Endothelial cell of umbilical vein (primary cell): ENCODE measurements around the gene SLC46A2. TPM values are rescaled to one million over a fixed set of nuclear protein-coding genes. Genes with fewer than 3 reads are reported as not detected.

Experiments used
- BruUV-seq: library from RNA; stranded (reverse); fragments of 400-500 nt; replicated peaks from 2 replicates; lab custom pipeline; 2021; lab: Mats Ljungman, UMichigan
- CTCF ChIA-PET: fragments of 300-600, 350-600 bp; sonication (Branson Sonifier 250); formaldehyde crosslinking; loops from one replicate; lab custom pipeline; 2021; ENCODE audit warnings: antibody characterized with exemption, inconsistent platforms; lab: Charles Lee
- POLR2A ChIA-PET: fragments of 300-600, 350-600 bp; sonication (Branson Sonifier 250); formaldehyde crosslinking; loops from one replicate; lab custom pipeline; 2021; ENCODE audit warnings: antibody characterized with exemption, inconsistent platforms; lab: Charles Lee
- DNase-seq: peaks from one replicate; pipeline ENCODE4 v3.0.0-alpha.2; 2011; ENCODE audit warnings: low read depth, low spot score
- FAIRE-seq: peaks from 2 replicates; lab custom pipeline; 2011; peaks lifted over from hg19 to GRCh38; lab: Jason Lieb, UNC
- H2AFZ ChIP-seq: 2 replicates; pipeline ENCODE4 v1.6.0; 2012; ENCODE audit warnings: low read depth, low read length, control low read depth, inconsistent platforms
- H3K27ac ChIP-seq: 2 replicates; pipeline ENCODE4 v1.5.1; 2011; ENCODE audit warnings: low read depth, mild to moderate bottlenecking, control low read depth, low read length, moderate library complexity; ENCODE audit not compliant: insufficient read depth
- H3K27me3 ChIP-seq, 2 experiments: 2 replicates each; pipeline versions ENCODE4 v1.6.0 to v1.6.1; 2011; ENCODE audit warnings: low read length in 2 of 2, mixed read lengths in 1 of 2; ENCODE audit not compliant: control insufficient read depth in 2 of 2, insufficient read depth in 2 of 2
- H3K36me3 ChIP-seq, 2 experiments: 2 replicates in 1 of 2; 3 replicates in 1 of 2; pipeline ENCODE4 v1.5.1; 2011; ENCODE audit warnings: low read length in 2 of 2, mild to moderate bottlenecking in 1 of 2, moderate library complexity in 1 of 2; ENCODE audit not compliant: control insufficient read depth in 2 of 2, insufficient read depth in 2 of 2; ENCODE audit errors: extremely low read depth in 1 of 2
- H3K4me1 ChIP-seq: 3 replicates; pipeline ENCODE4 v1.5.1; 2011; ENCODE audit warnings: mild to moderate bottlenecking, low read length; ENCODE audit not compliant: control insufficient read depth, insufficient read depth; ENCODE audit errors: extremely low read depth
- H3K4me2 ChIP-seq: 2 replicates; pipeline ENCODE4 v1.6.1; 2011; ENCODE audit warnings: low read length, control low read depth, mixed read lengths; ENCODE audit not compliant: insufficient read depth
- H3K4me3 ChIP-seq, 3 experiments: fragments of 200-600 bp in 1 of 3; sonication (generic), shearing (Covaris generic) in 1 of 3; replicated peaks in 1 of 3; 2 replicates each; pipeline ENCODE4 v1.5.1; 2011 to 2016; ENCODE audit warnings: control low read depth in 3 of 3, low read length in 3 of 3, mild to moderate bottlenecking in 2 of 3, inconsistent platforms in 1 of 3, low read depth in 1 of 3, moderate library complexity in 1 of 3; ENCODE audit not compliant: insufficient read depth in 1 of 3
- H3K79me2 ChIP-seq: 2 replicates; pipeline ENCODE4 v1.6.0; 2012; ENCODE audit warnings: low read length, inconsistent platforms; ENCODE audit not compliant: control insufficient read depth, insufficient read depth
- H3K9ac ChIP-seq: replicated peaks from 2 replicates; pipeline ENCODE3; 2011; ENCODE audit warnings: low read length, control low read depth; ENCODE audit not compliant: insufficient read depth; ENCODE audit errors: extremely low read depth
- H3K9me1 ChIP-seq: replicated peaks from 3 replicates; pipeline ENCODE4 v1.6.0; 2011; ENCODE audit warnings: mild to moderate bottlenecking, low read length; ENCODE audit not compliant: control insufficient read depth, insufficient read depth; ENCODE audit errors: extremely low read depth
- H3K9me3 ChIP-seq: replicated peaks from 2 replicates; pipeline ENCODE4 v1.5.1; 2012; ENCODE audit warnings: low read length, inconsistent platforms; ENCODE audit not compliant: control insufficient read depth, insufficient read depth
- H4K20me1 ChIP-seq: replicated peaks from 2 replicates; pipeline ENCODE3; 2011; ENCODE audit warnings: mild to moderate bottlenecking, low read length; ENCODE audit not compliant: control insufficient read depth, insufficient read depth; ENCODE audit errors: extremely low read depth
- CTCF ChIP-seq, 2 donors: IDR thresholded peaks; 1 replicate in 1 of 2; 2 replicates in 1 of 2; pipeline ENCODE4 v1.5.1; 2011; ENCODE audit warnings: low read length in 2 of 2, mild to moderate bottlenecking in 2 of 2, moderate library complexity in 2 of 2, control low read depth in 1 of 2, inconsistent platforms in 1 of 2, low read depth in 1 of 2; ENCODE audit not compliant: insufficient read depth in 1 of 2; ENCODE audit errors: extremely low read depth in 1 of 2
- EZH2 ChIP-seq: IDR thresholded peaks from 2 replicates; pipeline ENCODE4 v1.6.1; 2012; ENCODE audit warnings: borderline replicate concordance, low read depth, mild to moderate bottlenecking, moderate library complexity, low read length, inconsistent platforms; ENCODE audit not compliant: severe bottlenecking
- FOS ChIP-seq: IDR thresholded peaks from 2 replicates; pipeline ENCODE4 v1.6.1; 2011; ENCODE audit warnings: mild to moderate bottlenecking, low read length, moderate library complexity, borderline replicate concordance; ENCODE audit not compliant: insufficient read depth
- GATA2 ChIP-seq: IDR thresholded peaks from 2 replicates; pipeline ENCODE4 v1.7.0; 2011; ENCODE audit warnings: low read depth, mild to moderate bottlenecking, moderate library complexity, mixed read lengths, low read length; ENCODE audit not compliant: insufficient read length, insufficient read depth
- JUN ChIP-seq: IDR thresholded peaks from 2 replicates; pipeline ENCODE4 v1.6.1; 2011; ENCODE audit warnings: borderline replicate concordance, low read depth; ENCODE audit not compliant: insufficient read length, insufficient read depth
- MAX ChIP-seq: IDR thresholded peaks from 2 replicates; pipeline ENCODE4 v1.6.1; 2011; ENCODE audit not compliant: insufficient read depth, insufficient read length
- MYC ChIP-seq: IDR thresholded peaks from one replicate; pipeline ENCODE4 v1.6.1; 2011; ENCODE audit warnings: mild to moderate bottlenecking, low read depth, low read length
- POLR2A ChIP-seq: IDR thresholded peaks from 2 replicates; pipeline ENCODE4 v1.6.1; 2012; ENCODE audit warnings: low read depth, mild to moderate bottlenecking, control low read depth, low read length
- POLR2AphosphoS5 ChIP-seq: IDR thresholded peaks from 2 replicates; pipeline ENCODE4 v1.6.1; 2012; ENCODE audit warnings: low read depth, mild to moderate bottlenecking, control low read depth, low read length, moderate library complexity; ENCODE audit not compliant: insufficient read depth
- dilution Hi-C: fragments of 300-500 bp; cut with MboI; formaldehyde crosslinking; loops from one replicate; pipeline ENCODE4 v1.15.0; 2019; ENCODE audit warnings: low sequenced_read_pairs; ENCODE audit not compliant: extremely low pct_ligation_motif_present
- intact Hi-C: fragments of 100-400 bp; cut with micrococcal nuclease; formaldehyde crosslinking; loops from one replicate; pipeline ENCODE4 v1.10.0; 2022
- polyA plus RNA-seq, 4 experiments: library from polyadenylated mRNA; depleted of rRNA in 3 of 4; stranded (reverse) in 3 of 4; unstranded in 1 of 4; fragments of >200 nt; gene quantifications; 2 replicates each; pipeline versions ENCODE4 v1.2.1 to v1.2.3, GENCODE V29; 2011 to 2012; ENCODE audit warnings: missing spikeins in 1 of 4
- total RNA-seq: library from RNA; stranded (reverse); gene quantifications from 2 replicates; pipeline ENCODE4 v1.2.3, GENCODE V29; 2021

SLC46A2 gene
- total and polyA plus RNA-seq, 2 donors (not counting 3 experiments of a cell fraction or from before 2014, with no cell fraction given): not detected

- H3K4me2 ChIP-seq: no peak overlapping the region
- TF ChIP-seq JUN (no peak), MYC (no peak), FOS (no peak), GATA2 (no peak), POLR2AphosphoS5 (no peak), CTCF (IDR thresholded peaks at IDR 0.05; ENCODE audit: extremely low read depth in 1 of 2, insufficient read depth in 1 of 2, low read depth in 1 of 2, low read length in 2 of 2) (no peak), POLR2A (no peak), EZH2 (no peak), MAX (no peak)
- H3K9ac ChIP-seq: no peak overlapping the region
- no peak for FAIRE-seq
- no peaks in the 10 kb centered on the region for H3K4me1 ChIP-seq
- no peak for DNase-seq
- ChIA-PET CTCF (interaction anchor here (2.0 kb wide), 1 partner anchor 21 kb away, joined by 9 read pairs; no protein-coding TSS in a partner anchor), POLR2A (no interaction called here)
- H3K27me3 ChIP-seq: no peaks in the 10 kb centered on the region
- H3K9me3 ChIP-seq: no peaks in the 10 kb centered on the region
- no peaks in the 10 kb centered on the region for H3K36me3 ChIP-seq
- H3K4me3 ChIP-seq: no peak overlapping the region
- intact Hi-C loops: no loop called here
- no peak overlapping the region for H2AFZ ChIP-seq
- H3K27ac ChIP-seq: no peak overlapping the region
- H3K9me1 ChIP-seq: no peaks in the 10 kb centered on the region
- no peaks in the 10 kb centered on the region for H3K79me2 ChIP-seq
- dilution Hi-C loops: no loop called here
- no TSS peak for BruUV-seq
- no peaks in the 10 kb centered on the region for H4K20me1 ChIP-seq
Observed at GRCh38 chr9:112881331-112881730, 9.3 kb downstream of the SLC46A2 start.
